Natural killer cell (primary cell): Measurements from ENCODE around the gene PELO. TPM values are rescaled to one million over a fixed set of nuclear protein-coding genes. Genes with fewer than 3 reads are reported as not detected.

Experiments used
- ATAC-seq, 3 donors: fragments of 150-1000 bp in 2 of 3; fragments of 200-7000 bp in 1 of 3; cut with Tn5 transposase; 1 replicate in 1 of 3; 2 replicates in 2 of 3; pipeline ENCODE4 v1.10.0; 2021; ENCODE audit warnings: mild to moderate bottlenecking in 2 of 3, moderate library complexity in 2 of 3
- DNase-seq, 2 donors: peaks; one replicate each; pipeline versions ENCODE4 v3.0.0 to v3.0.0-alpha.2; 2013 to 2021; ENCODE audit warnings: mixed read lengths in 1 of 2
- H3K27ac ChIP-seq: one replicate; pipeline ENCODE4 v1.5.1; 2013; ENCODE audit warnings: mild to moderate bottlenecking, low read length
- H3K27me3 ChIP-seq: one replicate; pipeline ENCODE4 v1.6.1; 2013; ENCODE audit warnings: low read length; ENCODE audit not compliant: control insufficient read depth, insufficient read depth
- H3K36me3 ChIP-seq: one replicate; pipeline ENCODE4 v1.6.1; 2013; ENCODE audit warnings: low read length; ENCODE audit not compliant: control insufficient read depth, insufficient read depth
- H3K4me1 ChIP-seq: one replicate; pipeline ENCODE4 v1.6.1; 2013; ENCODE audit warnings: low read length; ENCODE audit not compliant: control insufficient read depth, insufficient read depth
- H3K4me3 ChIP-seq: one replicate; pipeline ENCODE4 v1.5.1; 2013; ENCODE audit warnings: low read length
- H3K9me3 ChIP-seq: one replicate; pipeline ENCODE4 v1.6.1; 2013; ENCODE audit warnings: low read length; ENCODE audit not compliant: control insufficient read depth, insufficient read depth
- H3K27ac Mint-ChIP-seq, 2 donors: one replicate each; pipeline ENCODE4 v1.8.0; 2022; ENCODE audit warnings: mild to moderate bottlenecking in 2 of 2, mixed read lengths in 2 of 2, moderate library complexity in 1 of 2
- H3K27me3 Mint-ChIP-seq, 2 donors: one replicate each; pipeline ENCODE4 v1.8.0; 2022; ENCODE audit warnings: low read depth in 2 of 2, mixed read lengths in 2 of 2
- H3K36me3 Mint-ChIP-seq: one replicate; pipeline ENCODE4 v1.8.0; 2022; ENCODE audit warnings: mixed read lengths
- H3K4me1 Mint-ChIP-seq, 2 donors: one replicate each; pipeline ENCODE4 v1.8.0; 2022; ENCODE audit warnings: mixed read lengths in 2 of 2
- H3K4me3 Mint-ChIP-seq: one replicate; pipeline ENCODE4 v1.8.0; 2022; ENCODE audit warnings: mild to moderate bottlenecking, moderate library complexity, mixed read lengths
- H3K9me3 Mint-ChIP-seq, 2 donors: one replicate each; pipeline ENCODE4 v1.8.0; 2022; ENCODE audit warnings: mixed read lengths in 2 of 2
- CTCF ChIP-seq: fragments of 200-600 bp; IDR thresholded peaks from one replicate; pipeline ENCODE4 v1.8.0; 2022; ENCODE audit warnings: antibody characterized with exemption
- WGBS: methylation state at CpG from one replicate; pipeline ENCODE4 v1.1.7; 2013; ENCODE audit warnings: missing lambda C conversion rate; ENCODE audit not compliant: insufficient coverage; 5-methylcytosine and 5-hydroxymethylcytosine counted together
- intact Hi-C: fragments of 100-400 bp; cut with micrococcal nuclease; formaldehyde crosslinking; loops from one replicate; pipeline ENCODE4 v1.14.2; 2022
- total RNA-seq, 4 donors: library from RNA; stranded (reverse); fragments of 120-200 nt in 1 of 4; gene quantifications; one replicate each; pipeline versions ENCODE4 v1.2.3 to v1.2.4, GENCODE V29; 2013 to 2022

The PELO gene, protein sequence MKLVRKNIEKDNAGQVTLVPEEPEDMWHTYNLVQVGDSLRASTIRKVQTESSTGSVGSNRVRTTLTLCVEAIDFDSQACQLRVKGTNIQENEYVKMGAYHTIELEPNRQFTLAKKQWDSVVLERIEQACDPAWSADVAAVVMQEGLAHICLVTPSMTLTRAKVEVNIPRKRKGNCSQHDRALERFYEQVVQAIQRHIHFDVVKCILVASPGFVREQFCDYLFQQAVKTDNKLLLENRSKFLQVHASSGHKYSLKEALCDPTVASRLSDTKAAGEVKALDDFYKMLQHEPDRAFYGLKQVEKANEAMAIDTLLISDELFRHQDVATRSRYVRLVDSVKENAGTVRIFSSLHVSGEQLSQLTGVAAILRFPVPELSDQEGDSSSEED
- total RNA-seq = 1 to 10 TPM; 2.6 to 3.9 (median 3.7) TPM
- 7.5 TPM for total RNA-seq (2013)

- Mint-ChIP-seq H3K4me1 (peaks cover 18 to 21% of the 10 kb centered on the region in 2 donors), H3K36me3 (no peaks in the 10 kb centered on the region), H3K4me3 (peak within 1 kb of the TSS; percentile 70), H3K9me3 (no peaks in the 10 kb centered on the region), H3K27ac (peak within 1 kb of the TSS in 1 of 2 donors; percentile 69), H3K27me3 (peaks cover 30 to 56% of the 10 kb centered on the region in 2 donors)
- Histone ChIP-seq H3K27me3 (peaks cover 34% of the 10 kb centered on the region), H3K36me3 (no peaks in the 10 kb centered on the region), H3K4me3 (peak within 1 kb of the TSS; percentile 61), H3K27ac (no peak within 1 kb of the TSS), H3K9me3 (no peaks in the 10 kb centered on the region), H3K4me1 (peaks cover 18% of the 10 kb centered on the region)
- no peak for TF ChIP-seq CTCF
- ATAC-seq = peak; percentile 78 to 82 (median 81)
- intact Hi-C loops = loop anchor here (1.0 kb wide), 1 partner anchor 127 kb away; no protein-coding TSS in a partner anchor
- DNase-seq = peak; percentile 37 to 78
- under 1% methylated on average over 60 of the region's 61 CpGs for WGBS
Measured at GRCh38 chr5:52787600-52788504, at the start of gene PELO, which contains the start of gene ITGA1. Gene PELO, plus strand, starts transcription at chr5:52787916. Its CDS starts 12,479 bp downstream, at chr5:52800395. Gene ITGA1, plus strand, starts transcription at chr5:52787916. Its CDS starts 438 bp downstream, at chr5:52788354.

DNA sequence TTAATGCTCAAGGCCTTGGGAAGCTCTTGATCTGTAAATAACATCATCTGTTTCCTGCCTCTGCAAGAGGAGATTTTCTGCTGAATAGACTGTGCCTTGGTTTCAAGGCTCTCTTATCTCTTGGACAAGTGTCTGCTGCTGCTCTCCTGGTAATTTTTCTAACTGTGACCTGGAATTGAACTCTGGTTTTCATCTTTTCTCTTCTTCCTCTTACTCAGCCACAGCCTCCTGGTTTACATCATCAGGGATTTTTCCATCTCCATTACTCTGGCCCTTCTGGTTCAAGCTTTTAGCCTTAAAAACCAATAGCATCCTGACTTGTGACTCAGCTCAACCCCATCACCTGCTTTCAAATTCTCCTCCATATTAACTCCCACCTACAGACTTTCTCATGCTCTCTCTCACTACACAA lies 49.6 kb upstream of the PELO start:
- Mint-ChIP-seq H3K27me3 (peaks cover 0 to 3% of the 10 kb centered on the region in 2 donors), H3K4me3 (no peak overlapping the region), H3K9me3 (no peaks in the 10 kb centered on the region), H3K36me3 (no peaks in the 10 kb centered on the region), H3K4me1 (peaks cover 0 to 18% of the 10 kb centered on the region in 2 donors), H3K27ac (no peak overlapping the region)
- no peak for TF ChIP-seq CTCF
- Histone ChIP-seq H3K4me1 (peaks cover 1% of the 10 kb centered on the region), H3K36me3 (no peaks in the 10 kb centered on the region), H3K27ac (no peak overlapping the region), H3K4me3 (no peak overlapping the region), H3K27me3 (no peaks in the 10 kb centered on the region), H3K9me3 (no peaks in the 10 kb centered on the region)
- ATAC-seq (no peak), DNase-seq (no peak)
- intact Hi-C loops = no loop called here

DNA sequence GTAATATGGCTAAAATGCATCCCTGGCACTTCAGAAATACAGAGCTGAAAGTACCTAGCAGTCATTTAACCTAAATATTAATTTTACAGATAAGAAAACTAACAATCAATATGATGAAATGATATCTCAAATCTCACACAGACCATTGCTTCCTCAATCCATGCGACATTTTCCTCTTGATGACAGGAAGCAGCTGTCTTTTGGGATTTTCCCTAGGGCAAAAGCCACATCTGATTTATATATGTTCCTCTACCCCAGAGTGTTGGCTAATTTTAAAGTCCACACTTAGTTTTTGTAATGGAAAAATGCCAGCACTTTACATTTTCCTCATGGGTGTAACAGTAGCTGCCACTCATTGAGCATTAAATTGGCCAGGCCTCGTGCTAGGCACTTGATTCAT lies 47.7 kb upstream of the PELO start:
- intact Hi-C loops = loop anchor here (5.0 kb wide), 1 partner anchor 37 kb away; no protein-coding TSS in a partner anchor

More for the DNA sequence above, 47.7 kb upstream of the PELO start:
- no peak overlapping the region for H3K27ac Mint-ChIP-seq
- Histone ChIP-seq H3K27me3 (no peaks in the 10 kb centered on the region), H3K27ac (no peak overlapping the region), H3K9me3 (no peaks in the 10 kb centered on the region), H3K4me1 (peaks cover 6% of the 10 kb centered on the region), H3K36me3 (no peaks in the 10 kb centered on the region), H3K4me3 (no peak overlapping the region)
- H3K36me3 Mint-ChIP-seq = no peaks in the 10 kb centered on the region
- peaks cover 6 to 36% of the 10 kb centered on the region in 2 donors for H3K4me1 Mint-ChIP-seq
- ATAC-seq = no peak
- WGBS = 67% methylated on average over 1 of the region's 2 CpGs
- TF ChIP-seq CTCF = no peak
- peaks cover 0 to 3% of the 10 kb centered on the region in 2 donors for H3K27me3 Mint-ChIP-seq
- no peak for DNase-seq
- no peaks in the 10 kb centered on the region for H3K9me3 Mint-ChIP-seq
- no peak overlapping the region for H3K4me3 Mint-ChIP-seq
